HT-29 (cell line): ENCODE data around the gene IGF1R. TPM values are rescaled to one million over a fixed set of nuclear protein-coding genes. Genes with fewer than 3 reads are reported as not detected.

Experiments used
- DNase-seq: peaks from one replicate; pipeline ENCODE4 v3.0.0-alpha.2; 2015; ENCODE audit warnings: low spot score
- total RNA-seq: library from RNA; depleted of rRNA; stranded (reverse); fragments of >200 nt; shearing (Covaris generic); gene quantifications from 2 replicates; pipeline ENCODE4 v1.2.3, GENCODE V29; 2014

Gene IGF1R
- total RNA-seq, 1 experiment from 2014 or later: 33.2 TPM

GRCh38 chr15:98883478-98883877 lies 235.1 kb downstream of the IGF1R start:
- DNase-seq: no peak

- no peak for DNase-seq
These were observed 236.6 kb downstream of the IGF1R start for GRCh38 chr15:98884894-98885293.

GRCh38 chr15:98887976-98888375 lies 239.6 kb downstream of the IGF1R start:
- no peak for DNase-seq

- peak; percentile 48 for DNase-seq
These were observed 240.6 kb downstream of the IGF1R start for GRCh38 chr15:98888820-98889479.

- DNase-seq: no peak
These were observed 241.8 kb downstream of the IGF1R start for GRCh38 chr15:98889930-98890695.

- no peak for DNase-seq
These were observed 243.0 kb downstream of the IGF1R start for GRCh38 chr15:98891301-98891700.

- no peak for DNase-seq
These were observed 245.1 kb downstream of the IGF1R start for GRCh38 chr15:98893401-98893800.

GRCh38 chr15:98894312-98894711 lies 246.0 kb downstream of the IGF1R start:
- DNase-seq: no peak

GRCh38 chr15:98896002-98896721 lies 247.8 kb downstream of the IGF1R start:
- no peak for DNase-seq

GRCh38 chr15:98896802-98897732 lies 248.7 kb downstream of the IGF1R start:
- DNase-seq: peak; percentile 31

GRCh38 chr15:98898122-98898521 lies 249.8 kb downstream of the IGF1R start:
- DNase-seq: no peak

- no peak for DNase-seq
These were observed 251.1 kb downstream of the IGF1R start for GRCh38 chr15:98899272-98900021.

- DNase-seq: no peak
These were observed 252.0 kb downstream of the IGF1R start for GRCh38 chr15:98900356-98900755.

- no peak for DNase-seq
These were observed 253.2 kb downstream of the IGF1R start for GRCh38 chr15:98901434-98902072.

- DNase-seq: no peak
These were observed 254.6 kb downstream of the IGF1R start for GRCh38 chr15:98902931-98903330.

- no peak for DNase-seq
These were observed 255.2 kb downstream of the IGF1R start for GRCh38 chr15:98903377-98904018.

- peak; percentile 48 for DNase-seq
These were observed 256.2 kb downstream of the IGF1R start for GRCh38 chr15:98904544-98904943.

- no peak for DNase-seq
These were observed 257.8 kb downstream of the IGF1R start for GRCh38 chr15:98905963-98906711.

GRCh38 chr15:98906712-98907083 lies 258.4 kb downstream of the IGF1R start:
- DNase-seq: no peak
